WTC11 (cell line): ENCODE measurements around the gene TOX2. TPM values are rescaled to one million over a fixed set of nuclear protein-coding genes. Genes with fewer than 3 reads are reported as not detected.

Experiments
- ATAC-seq: fragments of 200-7000 bp; cut with Tn5 transposase; 2 replicates; pipeline ENCODE4 v1.10.0; 2021; ENCODE audit warnings: mild to moderate bottlenecking, moderate library complexity
- CTCF ChIA-PET: fragments of 300-600 bp; sonication (Branson Sonifier 250); formaldehyde crosslinking; loops from one replicate; lab custom pipeline; 2021; ENCODE audit warnings: antibody characterized with exemption; lab: Charles Lee
- POLR2A ChIA-PET: fragments of 350-600 bp; sonication (Branson Sonifier 250); formaldehyde crosslinking; loops from one replicate; lab custom pipeline; 2021; ENCODE audit warnings: antibody characterized with exemption; lab: Charles Lee
- DNase-seq: peaks from one replicate; pipeline ENCODE4 v3.0.0; 2021; ENCODE audit warnings: low spot score
- H3K27ac Mint-ChIP-seq: 2 replicates; pipeline ENCODE4 v1.8.0; 2021; ENCODE audit warnings: mixed read lengths
- H3K27me3 Mint-ChIP-seq: 2 replicates; pipeline ENCODE4 v1.8.0; 2021; ENCODE audit warnings: low read depth, mild to moderate bottlenecking, moderate library complexity, mixed read lengths
- H3K36me3 Mint-ChIP-seq: 2 replicates; pipeline ENCODE4 v1.8.0; 2021; ENCODE audit warnings: mixed read lengths
- H3K4me1 Mint-ChIP-seq: 2 replicates; pipeline ENCODE4 v1.8.0; 2022; ENCODE audit warnings: mixed read lengths
- H3K4me3 Mint-ChIP-seq: 2 replicates; pipeline ENCODE4 v1.8.0; 2021; ENCODE audit warnings: mild to moderate bottlenecking, moderate library complexity, mixed read lengths
- H3K9me3 Mint-ChIP-seq: 2 replicates; pipeline ENCODE4 v1.8.0; 2021; ENCODE audit warnings: mixed read lengths
- CREM ChIP-seq: sonication (generic); formaldehyde crosslinking; IDR thresholded peaks from 2 replicates; pipeline ENCODE4 v1.8.1; 2022; ENCODE audit warnings: mild to moderate bottlenecking, missing genetic modification reagents, moderate library complexity
- ESRRA ChIP-seq: sonication (generic); formaldehyde crosslinking; IDR thresholded peaks from 2 replicates; pipeline ENCODE4 v1.8.1; 2022; ENCODE audit warnings: mild to moderate bottlenecking, missing genetic modification reagents, borderline replicate concordance
- ETV6 ChIP-seq: sonication (generic); formaldehyde crosslinking; IDR thresholded peaks from 2 replicates; pipeline ENCODE4 v1.8.1; 2022; ENCODE audit warnings: mild to moderate bottlenecking, missing genetic modification reagents
- GABPB1 ChIP-seq: sonication (generic); formaldehyde crosslinking; IDR thresholded peaks from 2 replicates; pipeline ENCODE4 v1.8.1; 2023; ENCODE audit warnings: mild to moderate bottlenecking, missing genetic modification reagents
- GTF2I ChIP-seq: fragments of 250-450 bp; sonication (Bioruptor Pico); conservative IDR thresholded peaks from 2 replicates; pipeline ENCODE4 v1.4.0; 2021; ENCODE audit warnings: mild to moderate bottlenecking
- IRF2 ChIP-seq: sonication (generic); formaldehyde crosslinking; IDR thresholded peaks from 2 replicates; pipeline ENCODE4 v1.8.0; 2022; ENCODE audit warnings: low read depth, missing genetic modification reagents, borderline replicate concordance
- MYBL2 ChIP-seq: sonication (generic); formaldehyde crosslinking; IDR thresholded peaks from 2 replicates; pipeline ENCODE4 v1.8.1; 2023; ENCODE audit warnings: mild to moderate bottlenecking, moderate library complexity, missing genetic modification reagents
- NFATC4 ChIP-seq: fragments of 250-450 bp; sonication (Bioruptor Pico); IDR thresholded peaks from 2 replicates; pipeline ENCODE4 v1.9.0; 2021; ENCODE audit warnings: mild to moderate bottlenecking
- NR2C2 ChIP-seq: sonication (generic); formaldehyde crosslinking; IDR thresholded peaks from 2 replicates; pipeline ENCODE4 v1.8.0; 2022; ENCODE audit warnings: mild to moderate bottlenecking, missing genetic modification reagents
- PRRX2 ChIP-seq: fragments of 250-450 bp; sonication (Bioruptor Pico); IDR thresholded peaks from 2 replicates; pipeline ENCODE4 v1.8.0; 2021; ENCODE audit warnings: mild to moderate bottlenecking
- SMAD3 ChIP-seq: sonication (generic); formaldehyde crosslinking; IDR thresholded peaks from 2 replicates; pipeline ENCODE4 v1.8.0; 2022; ENCODE audit warnings: missing genetic modification reagents, mild to moderate bottlenecking, borderline replicate concordance
- SMAD4 ChIP-seq: sonication (generic); formaldehyde crosslinking; IDR thresholded peaks from 2 replicates; pipeline ENCODE4 v1.8.0; 2022; ENCODE audit warnings: mild to moderate bottlenecking, missing genetic modification reagents
- ZNF138 ChIP-seq: sonication (generic); formaldehyde crosslinking; conservative IDR thresholded peaks from 2 replicates; pipeline ENCODE4 v1.8.1; 2022; ENCODE audit warnings: mild to moderate bottlenecking, moderate library complexity, missing genetic modification reagents
- ZNF263 ChIP-seq: sonication (generic); formaldehyde crosslinking; IDR thresholded peaks from 2 replicates; pipeline ENCODE4 v1.8.1; 2022; ENCODE audit warnings: low read depth, mild to moderate bottlenecking, moderate library complexity, missing genetic modification reagents
- ZNF416 ChIP-seq: fragments of 250-450 bp; sonication (Bioruptor Pico); IDR thresholded peaks from 2 replicates; pipeline ENCODE4 v1.9.0; 2021; ENCODE audit warnings: mild to moderate bottlenecking, inconsistent platforms
- ZNF423 ChIP-seq: fragments of 250-450 bp; sonication (Bioruptor Pico); IDR thresholded peaks from 2 replicates; pipeline ENCODE4 v2.1.2; 2022; ENCODE audit warnings: mild to moderate bottlenecking, moderate library complexity
- total RNA-seq: library from RNA; stranded (reverse); gene quantifications from 3 replicates; pipeline ENCODE4 v1.2.3, GENCODE V29; 2021
- TF ChIP-seq, protein P1 (sequence below): fragments of 250-450 bp; sonication (Bioruptor Pico); conservative IDR thresholded peaks from 2 replicates; pipeline ENCODE4 v1.9.0; 2021; ENCODE audit warnings: mild to moderate bottlenecking
- TF ChIP-seq, protein P2 (sequence below): sonication (generic); formaldehyde crosslinking; IDR thresholded peaks from 2 replicates; pipeline ENCODE4 v1.8.1; 2022; ENCODE audit warnings: mild to moderate bottlenecking, moderate library complexity, missing genetic modification reagents
- TF ChIP-seq, protein P3 (sequence below): fragments of 250-450 bp; sonication (Bioruptor Pico); IDR thresholded peaks from 2 replicates; pipeline ENCODE4 v1.8.0; 2021; ENCODE audit warnings: mild to moderate bottlenecking
- TF ChIP-seq, protein P4 (sequence below): sonication (generic); formaldehyde crosslinking; IDR thresholded peaks from 2 replicates; pipeline ENCODE4 v1.8.1; 2023; ENCODE audit warnings: mild to moderate bottlenecking, missing genetic modification reagents, moderate library complexity
- TF ChIP-seq, protein P5 (sequence below): sonication (generic); formaldehyde crosslinking; conservative IDR thresholded peaks from 2 replicates; pipeline ENCODE4 v1.8.1; 2022; ENCODE audit warnings: mild to moderate bottlenecking, missing genetic modification reagents
- TF ChIP-seq, protein P6 (sequence below): sonication (generic); formaldehyde crosslinking; IDR thresholded peaks from 2 replicates; pipeline ENCODE4 v1.8.0; 2023; ENCODE audit warnings: missing genetic modification reagents
- TF ChIP-seq, protein P7 (sequence below): fragments of 250-450 bp; sonication (Bioruptor Pico); IDR thresholded peaks from 2 replicates; pipeline ENCODE4 v1.9.0; 2021; ENCODE audit warnings: mild to moderate bottlenecking, borderline replicate concordance

The TOX2 gene
- total RNA-seq, 1 experiment from 2014 or later = 3.4 TPM

DNA sequence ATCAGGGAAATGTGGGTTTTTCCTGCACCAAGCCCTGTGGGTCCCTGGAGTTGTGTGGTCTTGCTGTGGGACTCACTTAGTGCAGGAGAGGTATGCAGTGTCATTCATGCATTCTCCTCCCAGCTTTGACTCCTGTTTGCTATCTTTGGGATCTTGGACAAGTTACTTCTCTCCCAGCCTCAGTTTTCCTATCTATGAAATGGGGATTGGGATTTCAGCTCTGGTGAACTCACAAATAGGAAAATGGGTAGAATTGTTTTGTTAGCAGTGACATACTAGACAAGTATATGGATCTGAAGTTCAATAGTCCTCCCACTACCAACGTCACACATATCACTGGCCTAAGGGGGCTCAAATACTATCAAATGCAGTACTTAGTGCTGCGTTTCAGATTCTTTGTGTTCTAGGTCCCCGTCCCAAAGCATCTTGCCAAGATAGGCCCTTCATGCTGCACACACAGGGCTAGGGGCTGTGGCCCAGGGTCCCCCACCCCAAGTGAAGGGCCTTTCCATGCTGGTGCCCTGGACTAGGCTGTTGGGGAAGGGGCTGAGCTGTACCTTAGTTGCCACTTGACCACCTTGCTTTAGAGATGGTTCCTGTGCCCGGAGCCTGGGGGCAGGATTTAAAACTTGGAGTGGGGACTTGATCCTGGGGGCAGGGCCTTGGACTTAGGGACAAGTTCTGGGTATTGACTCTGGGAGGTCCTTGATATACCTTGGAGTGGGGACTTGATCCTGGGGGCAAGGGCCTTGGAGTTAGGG, 98.0 kb downstream of the TOX2 start (continued):
- TF ChIP-seq IRF2 (no peak), PRRX2 (no peak)
- TF ChIP-seq, protein P1, sequence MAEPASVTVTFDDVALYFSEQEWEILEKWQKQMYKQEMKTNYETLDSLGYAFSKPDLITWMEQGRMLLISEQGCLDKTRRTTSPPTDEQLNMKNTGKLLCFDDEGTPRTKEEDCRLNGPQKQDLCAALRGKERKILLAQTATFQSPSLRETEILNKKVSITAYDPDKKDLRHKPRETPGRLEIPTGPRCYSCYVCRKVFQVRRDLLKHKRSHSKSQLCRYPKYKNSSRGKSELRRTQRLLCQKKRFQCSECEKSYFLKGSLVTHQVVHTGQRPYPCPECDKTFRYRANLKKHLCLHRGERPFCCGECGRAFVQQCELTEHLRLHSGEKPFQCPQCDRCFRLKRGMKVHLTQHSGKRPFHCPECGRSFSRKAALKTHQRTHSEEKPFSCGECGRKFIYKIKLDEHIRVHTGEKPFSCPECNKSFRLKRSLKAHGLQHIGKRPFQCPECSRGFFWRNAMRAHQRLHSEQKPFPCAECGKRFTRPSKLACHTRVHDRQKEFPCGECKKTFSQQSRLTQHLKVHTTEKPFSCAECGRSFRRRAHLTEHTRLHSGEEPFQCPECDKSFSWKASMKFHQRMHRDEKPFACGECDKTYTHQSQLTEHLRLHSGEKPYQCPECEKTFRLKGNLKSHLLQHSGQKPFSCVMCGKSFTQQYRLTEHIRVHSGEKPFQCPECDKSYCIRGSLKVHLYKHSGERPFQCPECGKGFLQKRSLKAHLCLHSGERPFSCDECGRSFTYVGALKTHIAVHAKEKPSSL (CRISPR knock-in tag) = no peak

DNA sequence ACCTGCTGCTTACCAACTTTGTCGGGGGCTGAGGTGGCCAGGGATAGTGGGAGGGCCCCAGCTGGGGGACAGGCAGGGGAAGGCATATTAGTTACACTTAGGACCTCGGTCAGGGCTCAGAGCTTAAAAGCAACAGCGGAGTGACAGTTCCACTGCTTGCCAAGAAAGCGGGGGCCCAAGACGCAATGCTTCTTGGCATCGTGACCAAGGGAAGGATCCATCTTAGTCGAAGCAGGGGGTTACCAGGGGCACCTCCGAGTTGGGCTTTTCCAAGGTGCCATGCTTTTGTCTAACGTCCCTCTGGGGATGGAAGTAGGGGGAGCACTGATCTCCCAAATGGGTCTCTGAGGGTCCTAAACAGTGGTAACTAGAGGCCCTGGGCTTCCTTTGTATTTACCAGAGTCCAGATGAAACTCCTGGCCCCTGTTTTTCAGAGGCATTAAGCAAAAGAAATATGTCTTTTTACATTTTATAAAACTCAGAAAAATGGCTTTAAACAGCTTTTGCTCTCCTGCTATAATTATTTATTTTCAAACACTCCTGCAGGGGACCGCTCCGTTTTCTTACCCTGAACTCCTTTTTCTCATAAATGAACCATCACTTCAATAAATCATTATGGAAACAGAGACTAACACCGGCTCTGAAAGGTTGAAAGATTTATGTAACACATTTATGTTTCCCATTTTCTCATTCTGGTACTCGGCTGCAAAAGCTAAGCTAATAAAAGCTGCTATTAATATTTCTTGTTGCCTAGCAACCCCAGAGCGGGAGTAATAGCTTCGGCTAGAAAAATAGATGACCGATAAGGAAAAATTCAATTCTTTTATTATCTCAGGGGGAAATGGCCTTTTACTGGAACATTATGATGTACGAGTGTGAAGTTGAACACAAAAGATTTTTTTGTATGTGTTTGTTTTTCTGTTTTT, 100.4 kb downstream of the TOX2 start:
- DNase-seq = no peak
- H3K4me3 Mint-ChIP-seq = no peak overlapping the region
- ATAC-seq = no peak
- peaks cover 6% of the 10 kb centered on the region for H3K4me1 Mint-ChIP-seq
- POLR2A ChIA-PET = no interaction called here
- no peak overlapping the region for H3K27ac Mint-ChIP-seq
- no peaks in the 10 kb centered on the region for H3K9me3 Mint-ChIP-seq
- H3K27me3 Mint-ChIP-seq = no peaks in the 10 kb centered on the region
- CTCF ChIA-PET = no interaction called here
- H3K36me3 Mint-ChIP-seq = no peaks in the 10 kb centered on the region
- TF ChIP-seq, protein P2, sequence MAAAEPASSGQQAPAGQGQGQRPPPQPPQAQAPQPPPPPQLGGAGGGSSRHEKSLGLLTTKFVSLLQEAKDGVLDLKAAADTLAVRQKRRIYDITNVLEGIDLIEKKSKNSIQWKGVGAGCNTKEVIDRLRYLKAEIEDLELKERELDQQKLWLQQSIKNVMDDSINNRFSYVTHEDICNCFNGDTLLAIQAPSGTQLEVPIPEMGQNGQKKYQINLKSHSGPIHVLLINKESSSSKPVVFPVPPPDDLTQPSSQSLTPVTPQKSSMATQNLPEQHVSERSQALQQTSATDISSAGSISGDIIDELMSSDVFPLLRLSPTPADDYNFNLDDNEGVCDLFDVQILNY (CRISPR knock-in tag) = no peak
- TF ChIP-seq ZNF138 (no peak), GABPB1 (CRISPR knock-in tag) (no peak), NR2C2 (no peak), ZNF416 (no peak), CREM (CRISPR knock-in tag) (no peak), ZNF423 (CRISPR knock-in tag) (no peak), NFATC4 (no peak), MYBL2 (CRISPR knock-in tag) (no peak), GTF2I (CRISPR knock-in tag) (no peak), ETV6 (no peak), SMAD4 (CRISPR knock-in tag) (no peak), ZNF263 (CRISPR knock-in tag) (no peak), ESRRA (no peak), SMAD3 (CRISPR knock-in tag) (no peak)
- TF ChIP-seq, protein P3, sequence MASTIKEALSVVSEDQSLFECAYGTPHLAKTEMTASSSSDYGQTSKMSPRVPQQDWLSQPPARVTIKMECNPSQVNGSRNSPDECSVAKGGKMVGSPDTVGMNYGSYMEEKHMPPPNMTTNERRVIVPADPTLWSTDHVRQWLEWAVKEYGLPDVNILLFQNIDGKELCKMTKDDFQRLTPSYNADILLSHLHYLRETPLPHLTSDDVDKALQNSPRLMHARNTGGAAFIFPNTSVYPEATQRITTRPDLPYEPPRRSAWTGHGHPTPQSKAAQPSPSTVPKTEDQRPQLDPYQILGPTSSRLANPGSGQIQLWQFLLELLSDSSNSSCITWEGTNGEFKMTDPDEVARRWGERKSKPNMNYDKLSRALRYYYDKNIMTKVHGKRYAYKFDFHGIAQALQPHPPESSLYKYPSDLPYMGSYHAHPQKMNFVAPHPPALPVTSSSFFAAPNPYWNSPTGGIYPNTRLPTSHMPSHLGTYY (CRISPR knock-in tag) = no peak
- TF ChIP-seq, protein P4, sequence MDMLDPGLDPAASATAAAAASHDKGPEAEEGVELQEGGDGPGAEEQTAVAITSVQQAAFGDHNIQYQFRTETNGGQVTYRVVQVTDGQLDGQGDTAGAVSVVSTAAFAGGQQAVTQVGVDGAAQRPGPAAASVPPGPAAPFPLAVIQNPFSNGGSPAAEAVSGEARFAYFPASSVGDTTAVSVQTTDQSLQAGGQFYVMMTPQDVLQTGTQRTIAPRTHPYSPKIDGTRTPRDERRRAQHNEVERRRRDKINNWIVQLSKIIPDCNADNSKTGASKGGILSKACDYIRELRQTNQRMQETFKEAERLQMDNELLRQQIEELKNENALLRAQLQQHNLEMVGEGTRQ (CRISPR knock-in tag) = no peak
- TF ChIP-seq, protein P5, sequence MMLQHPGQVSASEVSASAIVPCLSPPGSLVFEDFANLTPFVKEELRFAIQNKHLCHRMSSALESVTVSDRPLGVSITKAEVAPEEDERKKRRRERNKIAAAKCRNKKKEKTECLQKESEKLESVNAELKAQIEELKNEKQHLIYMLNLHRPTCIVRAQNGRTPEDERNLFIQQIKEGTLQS (CRISPR knock-in tag) = no peak
- TF ChIP-seq, protein P6, sequence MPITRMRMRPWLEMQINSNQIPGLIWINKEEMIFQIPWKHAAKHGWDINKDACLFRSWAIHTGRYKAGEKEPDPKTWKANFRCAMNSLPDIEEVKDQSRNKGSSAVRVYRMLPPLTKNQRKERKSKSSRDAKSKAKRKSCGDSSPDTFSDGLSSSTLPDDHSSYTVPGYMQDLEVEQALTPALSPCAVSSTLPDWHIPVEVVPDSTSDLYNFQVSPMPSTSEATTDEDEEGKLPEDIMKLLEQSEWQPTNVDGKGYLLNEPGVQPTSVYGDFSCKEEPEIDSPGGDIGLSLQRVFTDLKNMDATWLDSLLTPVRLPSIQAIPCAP = no peak
- TF ChIP-seq, protein P7, sequence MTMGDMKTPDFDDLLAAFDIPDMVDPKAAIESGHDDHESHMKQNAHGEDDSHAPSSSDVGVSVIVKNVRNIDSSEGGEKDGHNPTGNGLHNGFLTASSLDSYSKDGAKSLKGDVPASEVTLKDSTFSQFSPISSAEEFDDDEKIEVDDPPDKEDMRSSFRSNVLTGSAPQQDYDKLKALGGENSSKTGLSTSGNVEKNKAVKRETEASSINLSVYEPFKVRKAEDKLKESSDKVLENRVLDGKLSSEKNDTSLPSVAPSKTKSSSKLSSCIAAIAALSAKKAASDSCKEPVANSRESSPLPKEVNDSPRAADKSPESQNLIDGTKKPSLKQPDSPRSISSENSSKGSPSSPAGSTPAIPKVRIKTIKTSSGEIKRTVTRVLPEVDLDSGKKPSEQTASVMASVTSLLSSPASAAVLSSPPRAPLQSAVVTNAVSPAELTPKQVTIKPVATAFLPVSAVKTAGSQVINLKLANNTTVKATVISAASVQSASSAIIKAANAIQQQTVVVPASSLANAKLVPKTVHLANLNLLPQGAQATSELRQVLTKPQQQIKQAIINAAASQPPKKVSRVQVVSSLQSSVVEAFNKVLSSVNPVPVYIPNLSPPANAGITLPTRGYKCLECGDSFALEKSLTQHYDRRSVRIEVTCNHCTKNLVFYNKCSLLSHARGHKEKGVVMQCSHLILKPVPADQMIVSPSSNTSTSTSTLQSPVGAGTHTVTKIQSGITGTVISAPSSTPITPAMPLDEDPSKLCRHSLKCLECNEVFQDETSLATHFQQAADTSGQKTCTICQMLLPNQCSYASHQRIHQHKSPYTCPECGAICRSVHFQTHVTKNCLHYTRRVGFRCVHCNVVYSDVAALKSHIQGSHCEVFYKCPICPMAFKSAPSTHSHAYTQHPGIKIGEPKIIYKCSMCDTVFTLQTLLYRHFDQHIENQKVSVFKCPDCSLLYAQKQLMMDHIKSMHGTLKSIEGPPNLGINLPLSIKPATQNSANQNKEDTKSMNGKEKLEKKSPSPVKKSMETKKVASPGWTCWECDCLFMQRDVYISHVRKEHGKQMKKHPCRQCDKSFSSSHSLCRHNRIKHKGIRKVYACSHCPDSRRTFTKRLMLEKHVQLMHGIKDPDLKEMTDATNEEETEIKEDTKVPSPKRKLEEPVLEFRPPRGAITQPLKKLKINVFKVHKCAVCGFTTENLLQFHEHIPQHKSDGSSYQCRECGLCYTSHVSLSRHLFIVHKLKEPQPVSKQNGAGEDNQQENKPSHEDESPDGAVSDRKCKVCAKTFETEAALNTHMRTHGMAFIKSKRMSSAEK = no peak
